GM12878 (cell line): ENCODE results near the gene ADAMTSL3. TPM values are rescaled to one million over a fixed set of nuclear protein-coding genes. Genes with fewer than 3 reads are reported as not detected.

Source experiments
- ATAC-seq: fragments of 200-7000 bp; cut with Tn5 transposase; 3 replicates; pipeline ENCODE4 v1.9.1; 2020; ENCODE audit warnings: mild to moderate bottlenecking, moderate library complexity
- BruUV-seq: library from RNA; stranded (reverse); fragments of 400-500 nt; replicated peaks from 2 replicates; lab custom pipeline; 2021; lab: Mats Ljungman, UMichigan
- CTCF ChIA-PET: fragments of 300-600 bp; sonication (Branson Sonifier 250); formaldehyde crosslinking; extraction: SDS; loops from one replicate; lab custom pipeline; 2021; ENCODE audit warnings: inconsistent platforms; lab: Yijun Ruan, JAX
- POLR2A ChIA-PET: fragments of 350-600 bp; formaldehyde crosslinking; extraction: SDS; loops from one replicate; lab custom pipeline; 2021; ENCODE audit warnings: inconsistent platforms; lab: Charles Lee
- RAD21 ChIA-PET: fragments of 300-600 bp; sonication (Branson Sonifier 250); formaldehyde crosslinking; loops from one replicate; lab custom pipeline; 2023; ENCODE audit warnings: antibody characterized with exemption; ENCODE audit not compliant: unreplicated experiment; lab: Charles Lee
- SMC1A ChIA-PET: fragments of 300-600 bp; sonication (Branson Sonifier 250); formaldehyde crosslinking; loops from one replicate; lab custom pipeline; 2023; ENCODE audit not compliant: unreplicated experiment, uncharacterized antibody; lab: Charles Lee
- DNase-seq: peaks from one replicate; pipeline ENCODE4 v3.0.0-alpha.2; 2011; ENCODE audit warnings: low read depth, low spot score
- FAIRE-seq: peaks from 3 replicates; lab custom pipeline; 2011; peaks lifted over from hg19 to GRCh38; lab: Jason Lieb, UNC
- H2AFZ ChIP-seq: 2 replicates; pipeline ENCODE4 v1.6.0; 2011; ENCODE audit warnings: low read depth, low read length, control low read depth; ENCODE audit not compliant: control insufficient read depth
- H3K27ac ChIP-seq: 2 replicates; pipeline ENCODE4 v1.5.1; 2011; ENCODE audit warnings: control low read depth; ENCODE audit not compliant: control insufficient read depth, insufficient read depth
- H3K27me3 ChIP-seq, 2 experiments: replicated peaks in 1 of 2; 2 replicates each; pipeline versions ENCODE4 v1.6.0 to v1.6.1; 2011; ENCODE audit warnings: low read length in 1 of 2; ENCODE audit not compliant: control insufficient read depth in 2 of 2, insufficient read depth in 2 of 2
- H3K36me3 ChIP-seq, 2 experiments: 2 replicates each; pipeline ENCODE4 v1.5.1; 2011; ENCODE audit warnings: low read length in 1 of 2; ENCODE audit not compliant: control insufficient read depth in 2 of 2, insufficient read depth in 2 of 2
- H3K4me1 ChIP-seq: 2 replicates; pipeline ENCODE4 v1.6.1; 2011; ENCODE audit warnings: mild to moderate bottlenecking, low read length, moderate library complexity, mixed read lengths; ENCODE audit not compliant: control insufficient read depth, insufficient read depth
- H3K4me2 ChIP-seq: 2 replicates; pipeline ENCODE4 v1.6.0; 2011; ENCODE audit warnings: control low read depth; ENCODE audit not compliant: control insufficient read depth, insufficient read depth
- H3K4me3 ChIP-seq: fragments of 200-600 bp; sonication (generic); 2 replicates; pipeline ENCODE4 v1.5.1; 2016
- H3K79me2 ChIP-seq: 2 replicates; pipeline ENCODE4 v1.6.0; 2011; ENCODE audit warnings: low read length; ENCODE audit not compliant: control insufficient read depth, insufficient read depth
- H3K9ac ChIP-seq: 2 replicates; pipeline ENCODE4 v1.8.0; 2011; ENCODE audit warnings: low read length, control low read depth, mixed read lengths; ENCODE audit not compliant: control insufficient read depth, insufficient read depth
- H3K9me3 ChIP-seq: replicated peaks from 3 replicates; pipeline ENCODE4 v1.5.1; 2011; ENCODE audit warnings: mild to moderate bottlenecking, low read length; ENCODE audit not compliant: control insufficient read depth, insufficient read depth
- H4K20me1 ChIP-seq: 2 replicates; pipeline ENCODE4 v1.6.0; 2011; ENCODE audit not compliant: control insufficient read depth, insufficient read depth
- FOXM1 ChIP-seq: IDR thresholded peaks from 2 replicates; pipeline ENCODE4 v1.6.1; 2012; ENCODE audit warnings: low read depth, mild to moderate bottlenecking, inconsistent platforms, low read length, moderate library complexity
- IKZF2 ChIP-seq, 2 experiments: fragments of 450-650 bp; IDR thresholded peaks; 2 replicates each; pipeline ENCODE4 v1.6.1; 2017; ENCODE audit warnings: mild to moderate bottlenecking in 2 of 2, moderate library complexity in 2 of 2
- MTA2 ChIP-seq: fragments of 450-650 bp; IDR thresholded peaks from 2 replicates; pipeline ENCODE4 v1.6.1; 2016; ENCODE audit warnings: low read depth, mild to moderate bottlenecking, moderate library complexity
- NKRF ChIP-seq: fragments of 450-650 bp; conservative IDR thresholded peaks from 2 replicates; pipeline ENCODE4 v1.6.1; 2017; ENCODE audit warnings: mild to moderate bottlenecking, moderate library complexity
- SMAD1 ChIP-seq: fragments of 450-650 bp; IDR thresholded peaks from 2 replicates; pipeline ENCODE4 v1.6.1; 2018; ENCODE audit warnings: mild to moderate bottlenecking, low read depth; ENCODE audit not compliant: partially characterized antibody
- SPI1 ChIP-seq: IDR thresholded peaks from 2 replicates; pipeline ENCODE4 v1.6.1; 2011; ENCODE audit warnings: low read depth, mild to moderate bottlenecking, low read length, moderate library complexity, borderline replicate concordance; ENCODE audit not compliant: insufficient read depth
- WGBS: methylation state at CpG from one replicate; pipeline ENCODE4 v1.1.6; 2016; ENCODE audit warnings: low lambda C conversion rate; ENCODE audit not compliant: insufficient replicate concordance, insufficient coverage; ENCODE audit errors: missing lambda C conversion rate; 5-methylcytosine and 5-hydroxymethylcytosine counted together
- in situ Hi-C: fragments of 300-500 bp; cut with MboI; formaldehyde crosslinking; loops from 9 replicates; pipeline ENCODE4 v1.14.3; 2018; ENCODE audit warnings: mixed read lengths
- intact Hi-C: fragments of 100-400 bp; cut with micrococcal nuclease; formaldehyde crosslinking; loops from one replicate; pipeline ENCODE4 v1.14.2; 2022; ENCODE audit not compliant: unreplicated experiment
- polyA plus RNA-seq, 11 experiments: library from polyadenylated mRNA; depleted of rRNA in 4 of 11; unstranded in 6 of 11; stranded (reverse) in 5 of 11; fragments of >200 nt; fragmentation: Nextera tagmentation in 4 of 11; fragmentation: Illumina TruSeq in 1 of 11; extraction: Ambion mirVana in 4 of 11; extraction: Trizol in 1 of 11; gene quantifications; 1 replicate in 1 of 11; 2 replicates in 10 of 11; pipeline versions ENCODE4 v1.2.1 to v1.2.3, GENCODE V29; 2011 to 2016; ENCODE audit warnings: inconsistent platforms in 2 of 11, missing spikeins in 2 of 11, low read depth in 1 of 11
- total RNA-seq, 4 experiments: library from RNA; depleted of rRNA in 3 of 4; stranded (reverse); fragments of >200 nt in 3 of 4; fragmentation: Illumina TruSeq in 1 of 4; extraction: Trizol in 1 of 4; gene quantifications; 2 replicates each; pipeline versions ENCODE4 v1.2.1 to v1.2.3, GENCODE V29; 2013 to 2021

Gene ADAMTSL3
- total and polyA plus RNA-seq, 10 of the 15 experiments (the other 5 are each of a cell fraction or from before 2014, with no cell fraction given): 0.01 to 0.28 (median 0.13) TPM

GRCh38 chr15:83881156-83881555 lies 227.2 kb downstream of the ADAMTSL3 start:
- no peak for ATAC-seq
- Histone ChIP-seq H3K4me2 (no peak overlapping the region), H3K9ac (no peak overlapping the region), H4K20me1 (no peaks in the 10 kb centered on the region), H3K27me3 (no peaks in the 10 kb centered on the region), H3K36me3 (no peaks in the 10 kb centered on the region), H2AFZ (no peak overlapping the region), H3K4me3 (no peak overlapping the region), H3K27ac (no peak overlapping the region), H3K9me3 (no peaks in the 10 kb centered on the region), H3K79me2 (no peaks in the 10 kb centered on the region), H3K4me1 (no peaks in the 10 kb centered on the region)
- no peak for DNase-seq
- no peak for FAIRE-seq
- 70% methylated on average over 3 of the region's 3 CpGs for WGBS
- ChIA-PET SMC1A (no interaction called here), CTCF (no interaction called here), RAD21 (no interaction called here), POLR2A (no interaction called here)
- in situ Hi-C loops: no loop called here
- intact Hi-C loops: no loop called here
- BruUV-seq: no TSS peak
- TF ChIP-seq NKRF: no peak
- no peak for TF ChIP-seq MTA2
- no peak for TF ChIP-seq FOXM1
- TF ChIP-seq IKZF2 (IDR thresholded peaks at IDR 0.05): no peak
- no peak for TF ChIP-seq SMAD1
- TF ChIP-seq SPI1: no peak
